Mucosa of rectum (tissue), 2 donors: ENCODE data around the gene CDK5RAP1.

Source experiments
- H3K27ac ChIP-seq, 2 donors: one replicate each; pipeline ENCODE4 v1.7.0; 2013; ENCODE audit warnings: inconsistent platforms in 2 of 2, low read depth in 2 of 2, low read length in 2 of 2
- H3K27me3 ChIP-seq, 2 donors: one replicate each; pipeline ENCODE4 v1.7.0; 2013; ENCODE audit warnings: low read length in 2 of 2; ENCODE audit not compliant: control insufficient read depth in 2 of 2, insufficient read depth in 2 of 2
- H3K36me3 ChIP-seq, 2 donors: one replicate each; pipeline ENCODE4 v1.7.0; 2013; ENCODE audit warnings: low read length in 2 of 2; ENCODE audit not compliant: control insufficient read depth in 2 of 2, insufficient read depth in 2 of 2
- H3K4me1 ChIP-seq, 2 donors: one replicate each; pipeline ENCODE4 v1.7.0; 2013; ENCODE audit warnings: low read length in 2 of 2, mild to moderate bottlenecking in 1 of 2; ENCODE audit not compliant: control insufficient read depth in 2 of 2, insufficient read depth in 2 of 2
- H3K4me3 ChIP-seq, 2 donors: one replicate each; pipeline ENCODE4 v1.7.0; 2013; ENCODE audit warnings: low read length in 2 of 2
- H3K9ac ChIP-seq, 2 donors: one replicate each; pipeline ENCODE4 v1.7.0; 2013; ENCODE audit warnings: low read length in 2 of 2, low read depth in 1 of 2, mild to moderate bottlenecking in 1 of 2
- H3K9me3 ChIP-seq, 2 donors: one replicate each; pipeline ENCODE4 v1.7.0; 2013; ENCODE audit warnings: low read length in 2 of 2; ENCODE audit not compliant: control insufficient read depth in 2 of 2
- donor health status: healthy.
- donor health status: Normal muscosa, but diverticular disease.

The CDK5RAP1 gene

GRCh38 chr20:33386673-33387072 is 14.6 kb downstream of the CDK5RAP1 start:
- H3K36me3 ChIP-seq: peaks cover 35 to 40% of the 10 kb centered on the region in 2 donors
- H3K27me3 ChIP-seq: no peaks in the 10 kb centered on the region
- H3K27ac ChIP-seq: no peak overlapping the region
- no peak overlapping the region for H3K9ac ChIP-seq
- H3K4me3 ChIP-seq: no peak overlapping the region
- H3K4me1 ChIP-seq: no peaks in the 10 kb centered on the region
- H3K9me3 ChIP-seq: no peaks in the 10 kb centered on the region

GRCh38 chr20:33377366-33377765 is 24.0 kb downstream of the CDK5RAP1 start:
- H3K4me3 ChIP-seq: no peak overlapping the region
- H3K9ac ChIP-seq: no peak overlapping the region
- H3K4me1 ChIP-seq: no peaks in the 10 kb centered on the region
- H3K27ac ChIP-seq: no peak overlapping the region
- H3K36me3 ChIP-seq: peaks cover 25 to 47% of the 10 kb centered on the region in 2 donors
- H3K27me3 ChIP-seq: no peaks in the 10 kb centered on the region
- H3K9me3 ChIP-seq: no peaks in the 10 kb centered on the region

GRCh38 chr20:33373735-33374605 is 27.3 kb downstream of the CDK5RAP1 start:
- Histone ChIP-seq H3K27me3 (no peaks in the 10 kb centered on the region), H3K9ac (no peak overlapping the region), H3K4me1 (no peaks in the 10 kb centered on the region), H3K27ac (no peak overlapping the region), H3K4me3 (no peak overlapping the region), H3K36me3 (peaks cover 32 to 47% of the 10 kb centered on the region in 2 donors), H3K9me3 (no peaks in the 10 kb centered on the region)

- Histone ChIP-seq H3K9me3 (no peaks in the 10 kb centered on the region), H3K27me3 (no peaks in the 10 kb centered on the region), H3K4me3 (no peak overlapping the region), H3K4me1 (no peaks in the 10 kb centered on the region), H3K36me3 (peaks cover 29 to 39% of the 10 kb centered on the region in 2 donors), H3K27ac (no peak overlapping the region), H3K9ac (no peak overlapping the region)
Measured at GRCh38 chr20:33372993-33373441, 28.3 kb downstream of the CDK5RAP1 start.

GRCh38 chr20:33370291-33370690 is 31.0 kb downstream of the CDK5RAP1 start:
- Histone ChIP-seq H3K4me1 (no peaks in the 10 kb centered on the region), H3K27ac (peak overlapping the region; percentile 38), H3K9me3 (no peaks in the 10 kb centered on the region), H3K36me3 (peaks cover 35 to 45% of the 10 kb centered on the region in 2 donors), H3K4me3 (no peak overlapping the region), H3K9ac (no peak overlapping the region), H3K27me3 (no peaks in the 10 kb centered on the region)

GRCh38 chr20:33362898-33363297 is 38.4 kb downstream of the CDK5RAP1 start:
- Histone ChIP-seq H3K9ac (no peak overlapping the region), H3K4me1 (no peaks in the 10 kb centered on the region), H3K36me3 (peaks cover 36 to 66% of the 10 kb centered on the region in 2 donors), H3K4me3 (no peak overlapping the region), H3K27ac (no peak overlapping the region), H3K27me3 (no peaks in the 10 kb centered on the region), H3K9me3 (no peaks in the 10 kb centered on the region)

- Histone ChIP-seq H3K4me1 (no peaks in the 10 kb centered on the region), H3K9ac (no peak overlapping the region), H3K27ac (no peak overlapping the region), H3K4me3 (no peak overlapping the region), H3K9me3 (no peaks in the 10 kb centered on the region), H3K27me3 (no peaks in the 10 kb centered on the region), H3K36me3 (peaks cover 30 to 50% of the 10 kb centered on the region in 2 donors)
Measured at GRCh38 chr20:33359399-33360261, 41.7 kb downstream of the CDK5RAP1 start.

- no peaks in the 10 kb centered on the region for H3K27me3 ChIP-seq
- no peak overlapping the region for H3K9ac ChIP-seq
- no peaks in the 10 kb centered on the region for H3K9me3 ChIP-seq
- H3K4me3 ChIP-seq: no peak overlapping the region
- H3K4me1 ChIP-seq: no peaks in the 10 kb centered on the region
- peaks cover 12 to 20% of the 10 kb centered on the region in 2 donors for H3K36me3 ChIP-seq
- H3K27ac ChIP-seq: no peak overlapping the region
Measured at GRCh38 chr20:33353013-33353402, 48.3 kb downstream of the CDK5RAP1 start.

- no peak overlapping the region for H3K4me3 ChIP-seq
- H3K4me1 ChIP-seq: no peaks in the 10 kb centered on the region
- no peak overlapping the region for H3K27ac ChIP-seq
- no peaks in the 10 kb centered on the region for H3K27me3 ChIP-seq
- H3K36me3 ChIP-seq: peaks cover 12 to 20% of the 10 kb centered on the region in 2 donors
- H3K9ac ChIP-seq: no peak overlapping the region
- no peaks in the 10 kb centered on the region for H3K9me3 ChIP-seq
Measured at GRCh38 chr20:33352258-33353012, 48.9 kb downstream of the CDK5RAP1 start.
